SH-SY5Y (cell line): ENCODE data around the gene DCLRE1A.

Experiments
- GATA2 ChIP-seq: IDR thresholded peaks from 2 replicates; pipeline ENCODE4 v1.6.1; 2011; ENCODE audit warnings: mild to moderate bottlenecking, low read depth, low read length
- GATA3 ChIP-seq: IDR thresholded peaks from 2 replicates; pipeline ENCODE4 v1.6.1; 2011; ENCODE audit warnings: low read depth, mild to moderate bottlenecking, low read length, moderate library complexity

DNA sequence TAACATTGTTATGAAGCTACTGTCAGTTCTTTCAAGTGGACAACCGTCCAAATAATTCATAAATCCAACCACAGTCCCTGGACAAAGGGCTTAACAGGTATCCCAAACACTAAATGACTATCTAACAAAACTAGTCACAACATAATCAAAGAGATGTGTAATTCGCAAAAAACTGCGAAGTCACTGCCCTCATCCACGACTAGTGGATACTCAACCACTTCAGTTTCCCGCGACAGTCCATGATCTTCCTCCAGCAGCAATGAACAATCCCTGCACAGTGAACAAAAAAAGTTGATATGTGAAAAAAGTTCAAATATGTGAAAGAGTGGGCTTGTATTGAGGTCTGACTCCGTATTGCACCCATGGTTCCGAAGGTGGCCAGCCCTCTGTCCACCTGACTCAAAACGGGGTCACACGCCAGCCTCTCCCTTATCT lies 287 bp downstream of the DCLRE1A start:
- no peak for TF ChIP-seq GATA2
- TF ChIP-seq GATA3, result no peak
